SK-N-SH treated with all-trans-retinoic acid at 6 μM for 48 hours (cell line): ENCODE measurements around the gene LRFN2.

Experiments used
- ARNTL ChIP-seq: fragments of 450-650 bp; formaldehyde crosslinking; IDR thresholded peaks from 2 replicates; pipeline ENCODE4 v1.5.0; 2020; ENCODE audit warnings: low read depth, mild to moderate bottlenecking, moderate library complexity, borderline replicate concordance
- BACH2 ChIP-seq: fragments of 250-450 bp; sonication (Bioruptor Pico); IDR thresholded peaks from 2 replicates; pipeline ENCODE4 v1.9.0; 2021; ENCODE audit warnings: mild to moderate bottlenecking, borderline replicate concordance
- CSRNP3 ChIP-seq: fragments of 250-450 bp; sonication (Bioruptor Pico); IDR thresholded peaks from 2 replicates; pipeline ENCODE4 v1.5.1; 2021; ENCODE audit warnings: mild to moderate bottlenecking, moderate library complexity
- PPARA ChIP-seq: fragments of 250-450 bp; sonication (Bioruptor Pico); IDR thresholded peaks from 2 replicates; pipeline ENCODE4 v1.5.0; 2020; ENCODE audit warnings: mild to moderate bottlenecking, borderline replicate concordance
- RARB ChIP-seq: fragments of 250-450 bp; sonication (Bioruptor Pico); IDR thresholded peaks from 2 replicates; pipeline ENCODE4 v1.8.0; 2021; ENCODE audit warnings: mild to moderate bottlenecking, moderate library complexity
- TCF4 ChIP-seq: fragments of 250-450 bp; sonication (Bioruptor Pico); IDR thresholded peaks from 2 replicates; pipeline ENCODE4 v1.8.0; 2021; ENCODE audit warnings: mild to moderate bottlenecking, moderate library complexity, borderline replicate concordance
- ZFP3 ChIP-seq: fragments of 250-450 bp; sonication (Bioruptor Pico); IDR thresholded peaks from 2 replicates; pipeline ENCODE4 v1.5.0; 2020; ENCODE audit warnings: mild to moderate bottlenecking, moderate library complexity
- TF ChIP-seq, protein P1 (sequence below): fragments of 250-450 bp; sonication (Bioruptor Pico); IDR thresholded peaks from 2 replicates; pipeline ENCODE4 v1.8.0; 2020; ENCODE audit warnings: mild to moderate bottlenecking, moderate library complexity, borderline replicate concordance
- TF ChIP-seq, protein P2 (sequence below): fragments of 250-450 bp; sonication (Bioruptor Pico); IDR thresholded peaks from 2 replicates; pipeline ENCODE4 v1.5.1; 2020; ENCODE audit warnings: low read depth, mild to moderate bottlenecking, moderate library complexity

GRCh38 chr6:40378071-40378724, 209.0 kb downstream of the LRFN2 start:
- no peak for TF ChIP-seq ARNTL (CRISPR knock-in tag)
- TF ChIP-seq ZFP3 (CRISPR knock-in tag): no peak
- no peak for TF ChIP-seq TCF4 (CRISPR knock-in tag)
- TF ChIP-seq RARB (CRISPR knock-in tag): no peak
- TF ChIP-seq BACH2 (CRISPR knock-in tag): no peak
- no peak for TF ChIP-seq PPARA (CRISPR knock-in tag)
- TF ChIP-seq, protein P1, sequence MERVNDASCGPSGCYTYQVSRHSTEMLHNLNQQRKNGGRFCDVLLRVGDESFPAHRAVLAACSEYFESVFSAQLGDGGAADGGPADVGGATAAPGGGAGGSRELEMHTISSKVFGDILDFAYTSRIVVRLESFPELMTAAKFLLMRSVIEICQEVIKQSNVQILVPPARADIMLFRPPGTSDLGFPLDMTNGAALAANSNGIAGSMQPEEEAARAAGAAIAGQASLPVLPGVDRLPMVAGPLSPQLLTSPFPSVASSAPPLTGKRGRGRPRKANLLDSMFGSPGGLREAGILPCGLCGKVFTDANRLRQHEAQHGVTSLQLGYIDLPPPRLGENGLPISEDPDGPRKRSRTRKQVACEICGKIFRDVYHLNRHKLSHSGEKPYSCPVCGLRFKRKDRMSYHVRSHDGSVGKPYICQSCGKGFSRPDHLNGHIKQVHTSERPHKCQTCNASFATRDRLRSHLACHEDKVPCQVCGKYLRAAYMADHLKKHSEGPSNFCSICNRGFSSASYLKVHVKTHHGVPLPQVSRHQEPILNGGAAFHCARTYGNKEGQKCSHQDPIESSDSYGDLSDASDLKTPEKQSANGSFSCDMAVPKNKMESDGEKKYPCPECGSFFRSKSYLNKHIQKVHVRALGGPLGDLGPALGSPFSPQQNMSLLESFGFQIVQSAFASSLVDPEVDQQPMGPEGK: no peak
- no peak for TF ChIP-seq CSRNP3
- TF ChIP-seq, protein P2, sequence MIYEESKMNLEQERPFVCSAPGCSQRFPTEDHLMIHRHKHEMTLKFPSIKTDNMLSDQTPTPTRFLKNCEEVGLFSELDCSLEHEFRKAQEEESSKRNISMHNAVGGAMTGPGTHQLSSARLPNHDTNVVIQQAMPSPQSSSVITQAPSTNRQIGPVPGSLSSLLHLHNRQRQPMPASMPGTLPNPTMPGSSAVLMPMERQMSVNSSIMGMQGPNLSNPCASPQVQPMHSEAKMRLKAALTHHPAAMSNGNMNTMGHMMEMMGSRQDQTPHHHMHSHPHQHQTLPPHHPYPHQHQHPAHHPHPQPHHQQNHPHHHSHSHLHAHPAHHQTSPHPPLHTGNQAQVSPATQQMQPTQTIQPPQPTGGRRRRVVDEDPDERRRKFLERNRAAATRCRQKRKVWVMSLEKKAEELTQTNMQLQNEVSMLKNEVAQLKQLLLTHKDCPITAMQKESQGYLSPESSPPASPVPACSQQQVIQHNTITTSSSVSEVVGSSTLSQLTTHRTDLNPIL: no peak
